Transverse colon (tissue), 4 donors: Measurements from ENCODE around the gene CHRM4. TPM values are rescaled to one million over a fixed set of nuclear protein-coding genes. Genes with fewer than 3 reads are reported as not detected.

ENCODE experiments used
- DNase-seq: peaks from one replicate; pipeline ENCODE4 v3.0.0-alpha.2; 2019
- H3K27ac ChIP-seq, 4 donors: fragments of 200-600 bp; sonication (generic); 2 replicates each; pipeline ENCODE4 v1.5.1; 2016 to 2018; ENCODE audit warnings: inconsistent platforms in 4 of 4
- H3K27me3 ChIP-seq: fragments of 200-600 bp; sonication (generic); 2 replicates; pipeline ENCODE4 v1.5.1; 2017; ENCODE audit warnings: inconsistent platforms
- H3K36me3 ChIP-seq, 4 donors: fragments of 200-600 bp; sonication (generic); 2 replicates each; pipeline ENCODE4 v1.5.1; 2017 to 2019; ENCODE audit warnings: inconsistent platforms in 4 of 4
- H3K4me1 ChIP-seq, 4 donors: fragments of 200-600 bp; sonication (generic); 2 replicates each; pipeline ENCODE4 v1.5.1; 2017 to 2020; ENCODE audit warnings: inconsistent platforms in 4 of 4
- H3K4me3 ChIP-seq, 4 donors: fragments of 200-600 bp; sonication (generic); 1 replicate in 1 of 4; 2 replicates in 3 of 4; pipeline versions ENCODE4 v1.5.1 to v1.6.1; 2017 to 2019; ENCODE audit warnings: inconsistent platforms in 4 of 4
- H3K9me3 ChIP-seq, 2 donors: fragments of 200-600 bp; sonication (generic); 2 replicates each; pipeline ENCODE4 v1.5.1; 2017 to 2019; ENCODE audit warnings: inconsistent platforms in 2 of 2
- EP300 ChIP-seq: sonication (generic); formaldehyde crosslinking; IDR thresholded peaks from one replicate; pipeline ENCODE4 v1.6.1; 2017; ENCODE audit warnings: antibody characterized with exemption, low read depth
- POLR2A ChIP-seq: fragments of 450-650 bp; IDR thresholded peaks from one replicate; pipeline ENCODE4 v1.6.1; 2016; ENCODE audit warnings: antibody characterized with exemption, mild to moderate bottlenecking, moderate library complexity
- POLR2AphosphoS5 ChIP-seq, 3 donors: sonication (generic); formaldehyde crosslinking; IDR thresholded peaks; one replicate each; pipeline ENCODE4 v1.6.1; 2016; ENCODE audit warnings: antibody characterized with exemption in 3 of 3
- WGBS, 2 donors: methylation state at CpG; one replicate each; pipeline ENCODE4 v1.1.5; 2018; ENCODE audit warnings: low coverage in 1 of 2; 5-methylcytosine and 5-hydroxymethylcytosine counted together
- in situ Hi-C, 4 donors: fragments of 200-750 bp; cut with MboI; loops; one replicate each; pipeline versions ENCODE4 v1.15.0 to v1.15.1; 2017; ENCODE audit warnings: low sequenced_read_pairs in 3 of 4, low pct_ligation_motif_present in 1 of 4, low pct_unique_long_range_greater_than_20kb in 1 of 4
- intact Hi-C: fragments of 100-400 bp; cut with DNase I; formaldehyde crosslinking; loops from one replicate; pipeline ENCODE4 v1.15.1; 2023; ENCODE audit warnings: low total_unique reads
- total RNA-seq, 4 donors: library from RNA; depleted of rRNA; stranded (reverse); fragments of >200 nt; gene quantifications; one replicate each; pipeline ENCODE4 v1.1.0, GENCODE V29; 2016
- TF ChIP-seq, protein P1 (sequence below), 5 experiments: fragments of 200-600 bp in 3 of 5; fragments of 450-650 bp in 2 of 5; sonication (generic) in 3 of 5; IDR thresholded peaks; 1 replicate in 2 of 5; 2 replicates in 3 of 5; pipeline ENCODE4 v1.5.1; 2016 to 2017; ENCODE audit warnings: antibody characterized with exemption in 5 of 5, inconsistent platforms in 3 of 5, mild to moderate bottlenecking in 2 of 5, moderate library complexity in 1 of 5

The CHRM4 gene
- total RNA-seq, 4 donors from 2014 or later: 0.82 to 3.3 TPM; not detected in 2

GRCh38 chr11:46387919-46388618 is 3.5 kb downstream of the CHRM4 start:
- Histone ChIP-seq H3K36me3 (no peaks in the 10 kb centered on the region), H3K27ac (no peak overlapping the region), H3K9me3 (no peaks in the 10 kb centered on the region), H3K4me1 (peaks cover 6 to 53% (median 49%) of the 10 kb centered on the region in 4 donors), H3K4me3 (no peak overlapping the region), H3K27me3 (peaks cover 77% of the 10 kb centered on the region)
- WGBS, 2 donors: 11% methylated on average over 22 of the region's 24 CpGs; no CpG with 5 or more reads in 1 of the 2 donors
- no peak for TF ChIP-seq POLR2A
- no peak for TF ChIP-seq EP300
- TF ChIP-seq POLR2AphosphoS5 (IDR thresholded peaks at IDR 0.05): no peak
- TF ChIP-seq, protein P1, sequence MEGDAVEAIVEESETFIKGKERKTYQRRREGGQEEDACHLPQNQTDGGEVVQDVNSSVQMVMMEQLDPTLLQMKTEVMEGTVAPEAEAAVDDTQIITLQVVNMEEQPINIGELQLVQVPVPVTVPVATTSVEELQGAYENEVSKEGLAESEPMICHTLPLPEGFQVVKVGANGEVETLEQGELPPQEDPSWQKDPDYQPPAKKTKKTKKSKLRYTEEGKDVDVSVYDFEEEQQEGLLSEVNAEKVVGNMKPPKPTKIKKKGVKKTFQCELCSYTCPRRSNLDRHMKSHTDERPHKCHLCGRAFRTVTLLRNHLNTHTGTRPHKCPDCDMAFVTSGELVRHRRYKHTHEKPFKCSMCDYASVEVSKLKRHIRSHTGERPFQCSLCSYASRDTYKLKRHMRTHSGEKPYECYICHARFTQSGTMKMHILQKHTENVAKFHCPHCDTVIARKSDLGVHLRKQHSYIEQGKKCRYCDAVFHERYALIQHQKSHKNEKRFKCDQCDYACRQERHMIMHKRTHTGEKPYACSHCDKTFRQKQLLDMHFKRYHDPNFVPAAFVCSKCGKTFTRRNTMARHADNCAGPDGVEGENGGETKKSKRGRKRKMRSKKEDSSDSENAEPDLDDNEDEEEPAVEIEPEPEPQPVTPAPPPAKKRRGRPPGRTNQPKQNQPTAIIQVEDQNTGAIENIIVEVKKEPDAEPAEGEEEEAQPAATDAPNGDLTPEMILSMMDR (IDR thresholded peaks at IDR 0.05): no peak
- in situ Hi-C loops (loop anchor here in 2 of 4 donors (25.0 kb wide), 1 partner anchor 149 kb away; no protein-coding TSS in a partner anchor), intact Hi-C loops (no loop called here)
- no peak for DNase-seq

DNA sequence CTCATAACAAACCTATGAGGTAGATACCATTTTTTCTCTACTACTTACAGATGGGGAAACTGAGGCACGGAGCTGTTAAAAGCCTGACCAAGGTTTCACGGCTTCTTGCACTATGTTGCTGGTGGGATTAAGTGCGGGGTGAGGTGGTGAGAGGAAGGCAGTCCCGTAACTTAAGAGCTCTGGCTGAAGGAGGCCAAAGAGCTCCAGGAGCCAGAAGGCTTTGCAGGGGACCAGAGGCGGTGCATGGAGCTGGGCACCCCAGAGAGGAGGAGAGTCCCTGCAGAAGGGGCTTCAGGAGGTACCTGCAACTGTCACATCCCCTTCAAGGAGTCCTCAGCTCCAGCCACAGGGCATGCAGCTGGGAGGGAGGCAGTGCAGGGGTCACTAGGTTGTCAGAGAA is 4.1 kb downstream of the CHRM4 start:
- intact Hi-C loops: no loop called here
- 60 to 76% methylated on average over 2 to 5 of the region's 5 CpGs for whole genome bisulfite sequencing, 2 donors

DNA sequence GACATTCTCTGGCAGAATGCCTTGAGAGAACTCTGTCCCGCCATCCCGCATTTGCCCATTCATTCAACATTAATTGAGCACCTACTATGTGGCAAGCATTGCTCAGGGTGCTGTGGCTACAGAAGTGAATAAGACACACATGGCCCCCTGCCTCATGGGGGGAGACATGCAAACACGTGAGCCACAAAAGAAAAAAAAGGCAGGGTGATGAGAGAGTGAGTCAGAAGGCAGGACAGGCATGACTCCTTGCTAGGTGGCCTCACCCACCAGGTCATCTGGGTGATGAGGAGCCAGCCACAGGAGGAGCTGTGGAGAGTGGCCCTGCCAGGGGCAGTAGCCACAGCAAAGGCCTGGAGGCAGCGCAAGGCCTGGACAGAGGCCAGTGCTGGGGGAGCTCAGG is 4.9 kb downstream of the CHRM4 start:
- Histone ChIP-seq H3K4me1 (peaks cover 12 to 53% (median 46%) of the 10 kb centered on the region in 4 donors), H3K9me3 (no peaks in the 10 kb centered on the region), H3K36me3 (no peaks in the 10 kb centered on the region), H3K27me3 (peaks cover 83% of the 10 kb centered on the region), H3K4me3 (no peak overlapping the region), H3K27ac (no peak overlapping the region)
- in situ Hi-C loops: loop anchor here in 2 of 4 donors (25.0 kb wide), 1 partner anchor 151 kb away; no protein-coding TSS in a partner anchor
- 75 to 83% methylated on average over 2 to 4 of the region's 4 CpGs for WGBS, 2 donors
- no peak for TF ChIP-seq EP300
- no peak for TF ChIP-seq POLR2AphosphoS5 (IDR thresholded peaks at IDR 0.05)
- DNase-seq: no peak
- intact Hi-C loops: no loop called here

More for the DNA sequence above, 4.1 kb downstream of the CHRM4 start:
- TF ChIP-seq POLR2A (no peak), EP300 (no peak), POLR2AphosphoS5 (IDR thresholded peaks at IDR 0.05) (no peak)
- TF ChIP-seq, protein P1 (IDR thresholded peaks at IDR 0.05): no peak
- in situ Hi-C loops: loop anchor here in 2 of 4 donors (25.0 kb wide), 1 partner anchor 150 kb away; no protein-coding TSS in a partner anchor
- no peak for DNase-seq
- Histone ChIP-seq H3K27ac (no peak overlapping the region), H3K4me1 (peaks cover 8 to 53% (median 46%) of the 10 kb centered on the region in 4 donors), H3K36me3 (no peaks in the 10 kb centered on the region), H3K9me3 (no peaks in the 10 kb centered on the region), H3K4me3 (no peak overlapping the region), H3K27me3 (peaks cover 83% of the 10 kb centered on the region)

- Histone ChIP-seq H3K27me3 (peaks cover 78% of the 10 kb centered on the region), H3K4me1 (peaks cover 12 to 52% (median 43%) of the 10 kb centered on the region in 4 donors), H3K9me3 (no peaks in the 10 kb centered on the region), H3K4me3 (no peak overlapping the region), H3K27ac (no peak overlapping the region), H3K36me3 (no peaks in the 10 kb centered on the region)
- no peak for TF ChIP-seq POLR2AphosphoS5 (IDR thresholded peaks at IDR 0.05)
- TF ChIP-seq EP300: no peak
- in situ Hi-C loops (loop anchor here in 2 of 4 donors (25.0 kb wide), 1 partner anchor 151 kb away; no protein-coding TSS in a partner anchor), intact Hi-C loops (no loop called here)
- WGBS, 2 donors: 91 to 92% methylated on average over 10 to 25 of the region's 25 CpGs
- DNase-seq: no peak
Measured at GRCh38 chr11:46386005-46386578, 5.5 kb downstream of the CHRM4 start.
